Stomach (tissue), 4 donors: Measurements from ENCODE around the gene PTER.

Experiments used
- POLR2A ChIP-seq, 4 donors: fragments of 450-650 bp; IDR thresholded peaks; one replicate each; pipeline ENCODE4 v1.6.1; 2016; ENCODE audit warnings: antibody characterized with exemption in 4 of 4, control low read depth in 2 of 4, mild to moderate bottlenecking in 1 of 4, moderate library complexity in 1 of 4
- POLR2AphosphoS5 ChIP-seq, 3 donors: sonication (generic); formaldehyde crosslinking; IDR thresholded peaks; one replicate each; pipeline ENCODE4 v1.6.1; 2016; ENCODE audit warnings: antibody characterized with exemption in 3 of 3
- TF ChIP-seq, protein P1 (sequence below), 7 experiments: fragments of 450-650 bp in 4 of 7; fragments of 200-600 bp in 3 of 7; sonication (generic) in 3 of 7; IDR thresholded peaks; one replicate each; pipeline ENCODE4 v1.5.1; 2016 to 2019; ENCODE audit warnings: antibody characterized with exemption in 7 of 7, control low read depth in 2 of 7, mild to moderate bottlenecking in 1 of 7

DNA sequence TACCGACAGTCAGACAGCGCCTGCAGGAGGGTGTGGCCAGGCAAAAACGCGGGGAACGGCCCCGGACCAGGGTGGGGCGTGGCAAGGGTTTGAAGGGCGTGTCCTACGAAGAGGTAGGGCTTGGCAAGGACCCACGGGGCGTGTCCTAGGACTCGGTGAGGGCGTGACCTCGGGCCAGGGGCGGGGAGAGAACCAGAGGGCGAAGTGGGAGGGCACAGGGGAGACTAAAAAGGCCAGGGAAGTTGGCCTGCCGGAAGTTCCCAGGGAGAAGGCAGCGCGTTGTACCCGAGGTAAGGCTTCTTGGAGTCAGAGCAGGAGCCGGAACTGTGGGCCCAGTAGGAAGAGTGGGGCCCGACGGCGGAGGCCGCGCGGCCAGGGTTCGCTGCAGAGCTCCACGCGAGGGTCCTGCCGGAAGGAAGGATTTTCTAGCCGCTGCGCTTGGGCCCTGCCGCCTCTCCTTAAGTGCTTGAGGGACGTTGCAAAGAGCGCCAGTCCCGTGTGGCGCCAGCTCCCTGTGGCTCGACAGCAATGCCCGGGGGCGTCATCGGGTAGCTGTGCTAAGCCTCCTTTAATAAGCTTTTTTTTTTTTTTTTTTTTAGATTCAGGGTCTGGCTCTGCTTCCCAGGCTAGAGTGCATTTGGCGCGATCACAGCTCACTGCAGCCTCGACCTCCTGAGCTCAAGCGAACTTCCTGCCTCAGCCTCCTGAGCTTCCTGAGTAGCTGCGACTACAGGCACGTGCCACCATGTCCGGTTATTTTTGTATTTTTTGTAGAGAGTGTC, at the start of gene PTER:
- TF ChIP-seq, protein P1, sequence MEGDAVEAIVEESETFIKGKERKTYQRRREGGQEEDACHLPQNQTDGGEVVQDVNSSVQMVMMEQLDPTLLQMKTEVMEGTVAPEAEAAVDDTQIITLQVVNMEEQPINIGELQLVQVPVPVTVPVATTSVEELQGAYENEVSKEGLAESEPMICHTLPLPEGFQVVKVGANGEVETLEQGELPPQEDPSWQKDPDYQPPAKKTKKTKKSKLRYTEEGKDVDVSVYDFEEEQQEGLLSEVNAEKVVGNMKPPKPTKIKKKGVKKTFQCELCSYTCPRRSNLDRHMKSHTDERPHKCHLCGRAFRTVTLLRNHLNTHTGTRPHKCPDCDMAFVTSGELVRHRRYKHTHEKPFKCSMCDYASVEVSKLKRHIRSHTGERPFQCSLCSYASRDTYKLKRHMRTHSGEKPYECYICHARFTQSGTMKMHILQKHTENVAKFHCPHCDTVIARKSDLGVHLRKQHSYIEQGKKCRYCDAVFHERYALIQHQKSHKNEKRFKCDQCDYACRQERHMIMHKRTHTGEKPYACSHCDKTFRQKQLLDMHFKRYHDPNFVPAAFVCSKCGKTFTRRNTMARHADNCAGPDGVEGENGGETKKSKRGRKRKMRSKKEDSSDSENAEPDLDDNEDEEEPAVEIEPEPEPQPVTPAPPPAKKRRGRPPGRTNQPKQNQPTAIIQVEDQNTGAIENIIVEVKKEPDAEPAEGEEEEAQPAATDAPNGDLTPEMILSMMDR (IDR thresholded peaks at IDR 0.05): no peak
- TF ChIP-seq POLR2A (IDR thresholded peaks at IDR 0.05) (peak in 2 of 4 donors; percentile 72 to 74), POLR2AphosphoS5 (IDR thresholded peaks at IDR 0.05) (peak in 2 of 3 donors; percentile 91 to 94)
